Endothelial cell of umbilical vein (primary cell): ENCODE data around the gene ASB2.

Experiments used
- CTCF ChIP-seq, 2 donors: IDR thresholded peaks; 1 replicate in 1 of 2; 2 replicates in 1 of 2; pipeline ENCODE4 v1.5.1; 2011; ENCODE audit warnings: low read length in 2 of 2, mild to moderate bottlenecking in 2 of 2, moderate library complexity in 2 of 2, control low read depth in 1 of 2, inconsistent platforms in 1 of 2, low read depth in 1 of 2; ENCODE audit not compliant: insufficient read depth in 1 of 2; ENCODE audit errors: extremely low read depth in 1 of 2
- MYC ChIP-seq: IDR thresholded peaks from one replicate; pipeline ENCODE4 v1.6.1; 2011; ENCODE audit warnings: mild to moderate bottlenecking, low read depth, low read length
- POLR2A ChIP-seq: IDR thresholded peaks from 2 replicates; pipeline ENCODE4 v1.6.1; 2012; ENCODE audit warnings: low read depth, mild to moderate bottlenecking, control low read depth, low read length

- TF ChIP-seq POLR2A: no peak
- TF ChIP-seq CTCF (IDR thresholded peaks at IDR 0.05; ENCODE audit: extremely low read depth in 1 of 2, insufficient read depth in 1 of 2, low read depth in 1 of 2, low read length in 2 of 2): peak; percentile 24 to 40
- no peak for TF ChIP-seq MYC
Measured at GRCh38 chr14:94005324-94006073, 29.1 kb upstream of the ASB2 start.
